Measurements from ENCODE around the gene PACRG.

DNA sequence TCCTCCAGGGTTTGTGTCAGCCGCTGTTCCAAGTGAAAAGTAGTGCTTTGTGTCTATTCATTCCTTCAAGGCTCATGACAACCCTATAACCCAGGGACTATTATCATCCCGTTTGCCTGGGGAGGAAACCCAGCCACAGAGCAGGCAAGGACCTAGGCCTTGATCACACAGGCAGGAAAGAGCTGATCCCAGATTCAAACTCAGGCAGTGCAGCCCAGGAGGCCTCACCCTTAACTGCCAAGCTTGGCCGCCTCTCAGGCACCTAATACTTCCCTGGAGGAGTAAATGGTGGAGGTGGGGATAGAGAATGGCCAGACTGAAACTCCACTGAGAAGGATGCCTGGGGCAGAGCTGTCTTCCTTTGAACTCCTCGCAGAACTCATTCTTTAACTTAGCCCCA, 471.6 kb downstream of the PACRG start:
- TF ChIP-seq, protein P1, sequence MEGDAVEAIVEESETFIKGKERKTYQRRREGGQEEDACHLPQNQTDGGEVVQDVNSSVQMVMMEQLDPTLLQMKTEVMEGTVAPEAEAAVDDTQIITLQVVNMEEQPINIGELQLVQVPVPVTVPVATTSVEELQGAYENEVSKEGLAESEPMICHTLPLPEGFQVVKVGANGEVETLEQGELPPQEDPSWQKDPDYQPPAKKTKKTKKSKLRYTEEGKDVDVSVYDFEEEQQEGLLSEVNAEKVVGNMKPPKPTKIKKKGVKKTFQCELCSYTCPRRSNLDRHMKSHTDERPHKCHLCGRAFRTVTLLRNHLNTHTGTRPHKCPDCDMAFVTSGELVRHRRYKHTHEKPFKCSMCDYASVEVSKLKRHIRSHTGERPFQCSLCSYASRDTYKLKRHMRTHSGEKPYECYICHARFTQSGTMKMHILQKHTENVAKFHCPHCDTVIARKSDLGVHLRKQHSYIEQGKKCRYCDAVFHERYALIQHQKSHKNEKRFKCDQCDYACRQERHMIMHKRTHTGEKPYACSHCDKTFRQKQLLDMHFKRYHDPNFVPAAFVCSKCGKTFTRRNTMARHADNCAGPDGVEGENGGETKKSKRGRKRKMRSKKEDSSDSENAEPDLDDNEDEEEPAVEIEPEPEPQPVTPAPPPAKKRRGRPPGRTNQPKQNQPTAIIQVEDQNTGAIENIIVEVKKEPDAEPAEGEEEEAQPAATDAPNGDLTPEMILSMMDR (IDR thresholded peaks at IDR 0.05; ENCODE audit: low read depth, low read length), result no peak
- TF ChIP-seq POLR2A (IDR thresholded peaks at IDR 0.05; ENCODE audit: extremely low read depth, insufficient read length), result no peak
- TF ChIP-seq MYC (IDR thresholded peaks at IDR 0.05; ENCODE audit: low read depth, low read length), result no peak
- TF ChIP-seq, protein P2, sequence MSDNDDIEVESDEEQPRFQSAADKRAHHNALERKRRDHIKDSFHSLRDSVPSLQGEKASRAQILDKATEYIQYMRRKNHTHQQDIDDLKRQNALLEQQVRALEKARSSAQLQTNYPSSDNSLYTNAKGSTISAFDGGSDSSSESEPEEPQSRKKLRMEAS (IDR thresholded peaks at IDR 0.05; ENCODE audit: low read depth, low read length), result no peak

Data from NB4 (cell line).